RWPE2 (cell line): ENCODE results near the gene EYA2.

Experiments used
- ATAC-seq: fragments of 200-7000 bp; cut with Tn5 transposase; 3 replicates; pipeline ENCODE4 v1.9.1; 2021; ENCODE audit warnings: low read depth
- DNase-seq: peaks from one replicate; pipeline ENCODE4 v3.0.0-alpha.2; 2020; ENCODE audit warnings: low spot score
- H3K27ac ChIP-seq: fragments of 450-650 bp; 2 replicates; pipeline ENCODE4 v1.5.1; 2017; ENCODE audit warnings: mild to moderate bottlenecking; ENCODE audit not compliant: poor library complexity, severe bottlenecking
- H3K27me3 ChIP-seq: fragments of 250-450 bp; sonication (Bioruptor Pico); 2 replicates; pipeline ENCODE4 v1.5.1; 2021; ENCODE audit warnings: mild to moderate bottlenecking, moderate library complexity; ENCODE audit not compliant: insufficient read depth, poor library complexity, severe bottlenecking
- H3K36me3 ChIP-seq: fragments of 250-450 bp; sonication (Bioruptor Pico); 2 replicates; pipeline ENCODE4 v1.5.1; 2020; ENCODE audit warnings: low read depth, mild to moderate bottlenecking, moderate library complexity
- H3K4me1 ChIP-seq: fragments of 250-450 bp; sonication (Bioruptor Pico); 2 replicates; pipeline ENCODE4 v1.5.1; 2021; ENCODE audit warnings: mild to moderate bottlenecking, moderate library complexity; ENCODE audit not compliant: insufficient read depth, poor library complexity, severe bottlenecking
- H3K4me3 ChIP-seq: fragments of 250-450 bp; sonication (Bioruptor Pico); 2 replicates; pipeline ENCODE4 v1.5.1; 2021; ENCODE audit warnings: mild to moderate bottlenecking, moderate library complexity; ENCODE audit not compliant: severe bottlenecking
- H3K9me3 ChIP-seq: fragments of 250-450 bp; sonication (Bioruptor Pico); 2 replicates; pipeline ENCODE4 v1.5.1; 2021; ENCODE audit warnings: mild to moderate bottlenecking, moderate library complexity; ENCODE audit not compliant: severe bottlenecking
- CTCF ChIP-seq: fragments of 450-650 bp; IDR thresholded peaks from one replicate; pipeline ENCODE4 v1.5.1; 2017; ENCODE audit warnings: mild to moderate bottlenecking, moderate library complexity; ENCODE audit not compliant: poor library complexity, severe bottlenecking

EYA2 gene

GRCh38 chr20:47099825-47100441 is 205.3 kb downstream of the EYA2 start:
- no peaks in the 10 kb centered on the region for H3K27me3 ChIP-seq
- H3K4me3 ChIP-seq, result no peak overlapping the region
- H3K9me3 ChIP-seq, result peaks cover 10% of the 10 kb centered on the region
- no peak overlapping the region for H3K27ac ChIP-seq
- no peaks in the 10 kb centered on the region for H3K36me3 ChIP-seq
- DNase-seq, result no peak
- H3K4me1 ChIP-seq, result no peaks in the 10 kb centered on the region
- ATAC-seq, result no peak
- TF ChIP-seq CTCF, result no peak

DNA sequence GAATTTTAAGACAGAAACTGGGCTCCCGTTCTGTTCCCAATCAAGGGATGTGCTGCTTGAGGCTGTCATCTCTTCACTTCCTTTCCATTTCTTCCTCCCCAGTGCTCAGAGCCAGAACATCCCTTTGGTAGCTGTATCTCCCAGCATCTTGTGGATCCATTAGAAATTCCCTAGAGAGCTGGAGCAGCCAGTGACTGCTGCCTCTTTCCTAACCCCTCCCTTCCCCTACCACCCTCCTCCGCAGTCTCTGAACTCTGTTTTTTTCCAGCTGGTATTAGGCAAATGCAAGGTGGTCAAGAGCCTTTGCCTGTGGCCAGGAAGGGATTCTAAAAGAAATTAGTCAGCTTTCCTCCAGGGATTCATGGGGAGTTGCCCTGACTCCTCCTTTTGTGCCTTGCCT is 208.0 kb downstream of the EYA2 start:
- H3K9me3 ChIP-seq, result no peaks in the 10 kb centered on the region
- no peak for TF ChIP-seq CTCF
- no peak overlapping the region for H3K4me3 ChIP-seq
- no peaks in the 10 kb centered on the region for H3K27me3 ChIP-seq
- H3K4me1 ChIP-seq, result no peaks in the 10 kb centered on the region
- H3K27ac ChIP-seq, result no peak overlapping the region
- H3K36me3 ChIP-seq, result no peaks in the 10 kb centered on the region
- no peak for ATAC-seq
- DNase-seq, result no peak

- H3K4me1 ChIP-seq, result no peaks in the 10 kb centered on the region
- no peak for ATAC-seq
- TF ChIP-seq CTCF, result no peak
- no peaks in the 10 kb centered on the region for H3K36me3 ChIP-seq
- no peak overlapping the region for H3K4me3 ChIP-seq
- DNase-seq, result no peak
- no peaks in the 10 kb centered on the region for H3K9me3 ChIP-seq
- H3K27me3 ChIP-seq, result no peaks in the 10 kb centered on the region
- no peak overlapping the region for H3K27ac ChIP-seq
These were observed 212.1 kb downstream of the EYA2 start for GRCh38 chr20:47106786-47107185.

DNA sequence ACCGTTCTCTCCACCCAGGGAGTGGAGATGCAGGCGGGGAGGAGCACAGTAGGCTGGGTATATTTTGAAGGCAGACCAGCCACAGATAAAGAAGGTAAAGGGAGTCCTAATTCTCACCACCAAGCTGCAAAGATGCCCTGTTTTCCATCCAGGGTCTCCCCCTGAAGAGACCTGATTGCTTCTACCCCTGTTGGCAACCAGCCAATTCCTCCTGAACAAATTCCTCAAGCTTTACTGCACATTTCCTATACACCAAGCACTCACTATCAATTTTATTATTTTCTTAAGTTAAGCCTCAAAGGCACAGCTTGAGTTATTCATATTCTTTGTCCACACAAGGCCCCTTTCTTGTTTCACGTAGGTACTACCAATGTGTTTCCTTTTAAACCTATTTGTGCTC is 214.4 kb downstream of the EYA2 start:
- Histone ChIP-seq H3K9me3 (no peaks in the 10 kb centered on the region), H3K4me3 (no peak overlapping the region), H3K27ac (no peak overlapping the region), H3K36me3 (no peaks in the 10 kb centered on the region), H3K4me1 (no peaks in the 10 kb centered on the region), H3K27me3 (no peaks in the 10 kb centered on the region)
- DNase-seq (no peak), ATAC-seq (no peak)
- no peak for TF ChIP-seq CTCF

DNA sequence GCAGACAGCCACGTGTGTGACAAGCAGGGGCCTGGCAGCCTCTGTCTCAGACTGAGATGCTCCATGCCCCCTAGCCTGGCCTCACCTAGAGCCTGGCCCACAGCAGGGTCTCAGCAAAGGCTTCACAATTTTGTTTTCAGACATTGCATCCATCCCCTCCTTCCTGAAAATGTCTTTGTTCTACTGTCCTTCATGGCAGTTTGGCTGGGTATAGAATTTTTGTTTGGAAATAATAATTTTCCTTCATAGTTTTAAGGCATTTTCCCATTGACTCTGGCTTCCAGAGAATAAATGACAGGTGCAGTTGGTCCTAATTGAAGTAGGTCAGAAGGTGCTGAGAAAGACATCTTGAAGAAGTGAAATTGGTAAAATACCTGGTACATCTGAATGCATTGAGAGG is 216.2 kb downstream of the EYA2 start:
- no peaks in the 10 kb centered on the region for H3K9me3 ChIP-seq
- ATAC-seq (no peak), DNase-seq (no peak)
- no peaks in the 10 kb centered on the region for H3K36me3 ChIP-seq
- no peak overlapping the region for H3K4me3 ChIP-seq
- H3K27ac ChIP-seq, result no peak overlapping the region
- no peaks in the 10 kb centered on the region for H3K27me3 ChIP-seq
- TF ChIP-seq CTCF, result no peak
- H3K4me1 ChIP-seq, result no peaks in the 10 kb centered on the region
